Measurements from ENCODE around the gene INS. TPM values are rescaled to one million over a fixed set of nuclear protein-coding genes. Genes with fewer than 3 reads are reported as not detected.

The INS gene
- total and polyA plus RNA-seq, 2 of the 4 experiments (the other 2 are of a cell fraction), result not detected

DNA sequence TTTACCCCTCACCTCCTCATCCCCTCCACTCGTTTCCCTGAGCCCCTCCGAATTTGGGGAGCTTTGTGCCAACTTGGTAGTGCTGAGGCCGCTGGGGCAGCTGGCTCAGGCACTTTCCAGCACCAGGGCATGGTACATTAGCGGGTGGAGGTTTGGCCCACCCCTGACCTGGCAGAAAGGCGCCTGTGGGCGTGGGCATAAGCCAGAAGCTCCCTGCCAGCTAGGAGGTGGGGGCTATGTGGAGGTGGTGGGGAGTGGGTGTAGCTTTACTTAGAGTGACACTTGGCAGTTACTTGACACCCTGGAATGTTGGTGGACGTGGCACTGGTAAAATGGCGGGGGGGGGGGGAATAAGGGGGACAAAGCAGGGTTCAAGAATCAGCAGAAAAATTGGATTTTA is 11.5 kb downstream of the INS start:
- BruUV-seq (replicated peaks), result no TSS peak
- in situ Hi-C loops (cut with MboI; ENCODE audit: low sequenced_read_pairs), result no loop called here
- ATAC-seq (ENCODE audit: low read depth) (no peak), DNase-seq (no peak)
- H3K27ac ChIP-seq (ENCODE audit: insufficient read depth, low read length), result no peak overlapping the region
- H3K56ac ChIP-seq (ENCODE audit: extremely low read depth, insufficient read depth, low read length), result no peak overlapping the region
- H2BK20ac ChIP-seq (ENCODE audit: low read depth, low read length), result no peak overlapping the region
- H3K23ac ChIP-seq (ENCODE audit: low read depth, low read length), result no peak overlapping the region
- H3K4me2 ChIP-seq (ENCODE audit: low read depth, low read length), result no peak overlapping the region
- POLR2A ChIA-PET (ENCODE audit: unreplicated experiment), result no interaction called here
- no peaks in the 10 kb centered on the region for H3K9me1 ChIP-seq (ENCODE audit: insufficient read depth, low read length)
- H2AK5ac ChIP-seq (ENCODE audit: low read depth, low read length), result no peak overlapping the region
- no peak overlapping the region for H4K8ac ChIP-seq (ENCODE audit: low read depth in 2 of 2, low read length in 2 of 2)
- no peaks in the 10 kb centered on the region for H3K4me1 ChIP-seq (ENCODE audit: control insufficient read depth, insufficient read depth, low read length)
- H3K79me1 ChIP-seq (ENCODE audit: low read depth in 1 of 2, low read length in 2 of 2), result no peaks in the 10 kb centered on the region
- no peak overlapping the region for H4K91ac ChIP-seq (ENCODE audit: insufficient read depth, low read depth, low read length)
- H3K14ac ChIP-seq (replicated peaks; ENCODE audit: low read depth, low read length), result no peak overlapping the region
- H2AFZ ChIP-seq (replicated peaks; ENCODE audit: low read length, poor library complexity), result no peak overlapping the region
- dilution Hi-C loops (cut with HindIII; ENCODE audit: low sequenced_read_pairs, unreplicated experiment), result no loop called here
- peaks cover 62% of the 10 kb centered on the region for H3K27me3 ChIP-seq (ENCODE audit: control insufficient read depth, insufficient read depth, low read length)
- no peak overlapping the region for H2AK9ac ChIP-seq (replicated peaks; ENCODE audit: low read depth, low read length, poor library complexity)
- H3K4me3 ChIP-seq (ENCODE audit: insufficient read depth, low read depth, low read length), result no peak overlapping the region
- CTCF ChIA-PET, result interaction anchor here (1.0 to 5.3 kb wide), 6 partner anchors 12 to 497 kb away, joined by 3 to 98 read pairs (median 4); no protein-coding TSS in a partner anchor
- no peak overlapping the region for H3K4ac ChIP-seq (ENCODE audit: low read depth, low read length)
- no peaks in the 10 kb centered on the region for H3K9me3 ChIP-seq (ENCODE audit: control insufficient read depth, insufficient read depth, low read length)
- H2BK120ac ChIP-seq (ENCODE audit: low read depth, low read length), result no peak overlapping the region
- H2BK15ac ChIP-seq (ENCODE audit: low read depth, low read length), result no peak overlapping the region
- TF ChIP-seq CEBPB (IDR thresholded peaks at IDR 0.05; ENCODE audit: low read depth, low read length), result no peak
- no peak for TF ChIP-seq NFE2L2 (IDR thresholded peaks at IDR 0.05; ENCODE audit: low read depth, low read length)
- TF ChIP-seq, protein P1, sequence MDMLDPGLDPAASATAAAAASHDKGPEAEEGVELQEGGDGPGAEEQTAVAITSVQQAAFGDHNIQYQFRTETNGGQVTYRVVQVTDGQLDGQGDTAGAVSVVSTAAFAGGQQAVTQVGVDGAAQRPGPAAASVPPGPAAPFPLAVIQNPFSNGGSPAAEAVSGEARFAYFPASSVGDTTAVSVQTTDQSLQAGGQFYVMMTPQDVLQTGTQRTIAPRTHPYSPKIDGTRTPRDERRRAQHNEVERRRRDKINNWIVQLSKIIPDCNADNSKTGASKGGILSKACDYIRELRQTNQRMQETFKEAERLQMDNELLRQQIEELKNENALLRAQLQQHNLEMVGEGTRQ (IDR thresholded peaks at IDR 0.05; ENCODE audit: low read depth, low read length), result no peak
- no peak for TF ChIP-seq MAFK (IDR thresholded peaks at IDR 0.05; ENCODE audit: low read depth, low read length)
- no peak for TF ChIP-seq SMC3 (IDR thresholded peaks at IDR 0.05; ENCODE audit: low read depth, low read length)
- TF ChIP-seq POLR2A (IDR thresholded peaks at IDR 0.05; ENCODE audit: low read depth, low read length), result no peak
- no peak for TF ChIP-seq FOS (IDR thresholded peaks at IDR 0.05; ENCODE audit: low read depth, low read length)
- TF ChIP-seq, protein P2, sequence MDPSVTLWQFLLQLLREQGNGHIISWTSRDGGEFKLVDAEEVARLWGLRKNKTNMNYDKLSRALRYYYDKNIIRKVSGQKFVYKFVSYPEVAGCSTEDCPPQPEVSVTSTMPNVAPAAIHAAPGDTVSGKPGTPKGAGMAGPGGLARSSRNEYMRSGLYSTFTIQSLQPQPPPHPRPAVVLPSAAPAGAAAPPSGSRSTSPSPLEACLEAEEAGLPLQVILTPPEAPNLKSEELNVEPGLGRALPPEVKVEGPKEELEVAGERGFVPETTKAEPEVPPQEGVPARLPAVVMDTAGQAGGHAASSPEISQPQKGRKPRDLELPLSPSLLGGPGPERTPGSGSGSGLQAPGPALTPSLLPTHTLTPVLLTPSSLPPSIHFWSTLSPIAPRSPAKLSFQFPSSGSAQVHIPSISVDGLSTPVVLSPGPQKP (IDR thresholded peaks at IDR 0.05; ENCODE audit: borderline replicate concordance, low read depth, low read length), result no peak
- no peak for TF ChIP-seq MXI1 (IDR thresholded peaks at IDR 0.05; ENCODE audit: borderline replicate concordance, low read depth, low read length)
- no peak for TF ChIP-seq RFX5 (IDR thresholded peaks at IDR 0.05; ENCODE audit: low read depth, low read length)
- TF ChIP-seq, protein P3, sequence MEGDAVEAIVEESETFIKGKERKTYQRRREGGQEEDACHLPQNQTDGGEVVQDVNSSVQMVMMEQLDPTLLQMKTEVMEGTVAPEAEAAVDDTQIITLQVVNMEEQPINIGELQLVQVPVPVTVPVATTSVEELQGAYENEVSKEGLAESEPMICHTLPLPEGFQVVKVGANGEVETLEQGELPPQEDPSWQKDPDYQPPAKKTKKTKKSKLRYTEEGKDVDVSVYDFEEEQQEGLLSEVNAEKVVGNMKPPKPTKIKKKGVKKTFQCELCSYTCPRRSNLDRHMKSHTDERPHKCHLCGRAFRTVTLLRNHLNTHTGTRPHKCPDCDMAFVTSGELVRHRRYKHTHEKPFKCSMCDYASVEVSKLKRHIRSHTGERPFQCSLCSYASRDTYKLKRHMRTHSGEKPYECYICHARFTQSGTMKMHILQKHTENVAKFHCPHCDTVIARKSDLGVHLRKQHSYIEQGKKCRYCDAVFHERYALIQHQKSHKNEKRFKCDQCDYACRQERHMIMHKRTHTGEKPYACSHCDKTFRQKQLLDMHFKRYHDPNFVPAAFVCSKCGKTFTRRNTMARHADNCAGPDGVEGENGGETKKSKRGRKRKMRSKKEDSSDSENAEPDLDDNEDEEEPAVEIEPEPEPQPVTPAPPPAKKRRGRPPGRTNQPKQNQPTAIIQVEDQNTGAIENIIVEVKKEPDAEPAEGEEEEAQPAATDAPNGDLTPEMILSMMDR (conservative IDR thresholded peaks at IDR 0.05; ENCODE audit: low read depth, low read length), result no peak
- no peaks in the 10 kb centered on the region for H3K36me3 ChIP-seq (ENCODE audit: control insufficient read depth, insufficient read depth, low read length)
- no peak overlapping the region for H3K18ac ChIP-seq (ENCODE audit: low read depth, low read length)
- H2BK5ac ChIP-seq (ENCODE audit: low read depth, low read length, poor library complexity, severe bottlenecking), result no peak overlapping the region
- H3K9ac ChIP-seq (ENCODE audit: low read depth, low read length), result no peak overlapping the region
- no peak overlapping the region for H4K5ac ChIP-seq (ENCODE audit: low read depth, low read length)
- intact Hi-C loops (cut with micrococcal nuclease), result no loop called here
- 0% methylated on average over 1 of the region's 8 CpGs; no CpG with 5 or more reads in 1 of the 2 experiments for WGBS, 2 experiments (ENCODE audit: extremely low coverage in 2 of 2, insufficient read length in 1 of 2)
- H4K20me1 ChIP-seq (ENCODE audit: insufficient read depth, low read length), result peaks cover 3% of the 10 kb centered on the region; the same call in 1 of the 2 replicates

All from IMR-90 (cell line).